Measurements from ENCODE around the gene ACTL7B.
"Not testable (repeated sequence)": the region's sequence is repeated elsewhere in the genome, so short reads cannot be mapped to it uniquely, and the experiment has no call there.

The ACTL7B gene

DNA sequence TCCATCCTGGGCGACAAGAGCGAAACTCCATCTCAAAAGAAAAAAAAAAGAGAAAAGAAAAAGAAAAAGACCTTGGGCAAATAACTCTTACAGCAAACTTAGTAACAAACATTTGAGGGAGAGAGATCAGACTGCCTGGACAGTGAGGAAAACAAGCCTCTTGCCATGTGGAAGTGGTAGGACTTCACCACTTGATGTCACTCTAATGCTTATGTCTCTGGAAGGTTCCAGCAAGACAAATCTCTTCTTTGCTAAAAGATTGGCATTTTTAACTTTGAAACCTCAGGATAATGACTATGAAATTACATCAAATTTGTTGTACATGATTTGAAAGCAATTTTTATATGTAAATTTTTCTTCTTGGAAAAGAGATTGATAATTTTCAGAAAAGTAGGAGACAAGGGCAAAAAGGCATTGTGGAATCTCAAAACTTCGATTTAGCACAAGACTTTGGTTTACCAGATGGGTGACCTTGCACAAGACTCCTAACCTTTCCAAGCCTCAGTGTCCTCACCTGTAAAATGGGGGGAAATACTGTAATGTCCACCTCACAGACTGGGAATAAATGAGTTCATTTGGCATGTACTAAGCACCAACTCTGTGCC lies 5.4 kb downstream of the ACTL7B start:
- DNase-seq (ENCODE audit: low read depth, low spot score): no peak
- H3K4me3 ChIP-seq (ENCODE audit: low read length): no peak overlapping the region

- not testable (repeated sequence) for H3K4me3 ChIP-seq (ENCODE audit: low read length); DNase-seq (ENCODE audit: low read depth, low spot score)
These were observed 7.5 kb downstream of the ACTL7B start for GRCh38 chr9:108848296-108848695.

- H3K4me3 ChIP-seq (ENCODE audit: low read length): no peak overlapping the region
- DNase-seq (ENCODE audit: low read depth, low spot score): no peak
These were observed 9.8 kb downstream of the ACTL7B start for GRCh38 chr9:108845947-108846346.

DNA sequence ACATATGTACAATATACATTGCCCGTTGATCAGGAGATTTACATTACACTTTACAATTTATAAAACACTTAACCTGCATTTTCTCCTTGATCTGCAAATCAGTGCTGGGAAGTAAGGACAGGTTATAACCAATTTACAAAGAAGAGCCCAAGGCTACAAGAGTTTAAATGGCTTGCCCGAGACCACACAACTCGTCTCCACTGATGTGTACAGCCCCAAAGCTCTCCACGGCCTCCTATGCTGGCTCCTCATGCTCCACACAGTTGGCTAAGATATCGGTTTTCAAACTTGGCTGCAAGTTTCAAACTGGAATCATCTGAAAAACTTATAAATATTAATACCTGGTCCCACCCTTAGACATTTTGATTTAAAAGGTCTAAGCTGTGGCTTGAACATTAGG lies 10.3 kb downstream of the ACTL7B start:
- no peak for DNase-seq (ENCODE audit: low read depth, low spot score)

DNA sequence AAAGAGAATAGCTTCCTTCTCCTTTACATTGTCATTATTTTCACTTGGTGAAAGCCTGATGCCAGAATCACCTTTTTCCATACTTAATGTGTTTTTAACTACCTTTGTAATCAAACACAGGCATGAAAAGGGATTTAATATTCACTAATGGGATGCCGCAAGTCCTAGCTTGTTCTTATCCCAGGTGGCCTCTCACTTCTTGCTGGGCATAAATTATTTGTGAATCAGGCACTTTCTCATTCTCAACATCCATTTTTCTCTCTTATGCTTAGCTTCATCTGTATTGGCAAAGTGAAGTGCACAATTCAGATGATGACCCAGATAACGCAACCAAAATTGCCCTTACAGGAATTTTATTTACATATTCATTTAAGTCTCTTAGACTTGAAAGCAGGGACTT lies 10.9 kb downstream of the ACTL7B start:
- no peak for DNase-seq (ENCODE audit: low read depth, low spot score)
- H3K4me3 ChIP-seq (ENCODE audit: low read length): no peak overlapping the region

More for the DNA sequence above, 10.3 kb downstream of the ACTL7B start:
- H3K4me3 ChIP-seq (ENCODE audit: low read length): no peak overlapping the region

DNA sequence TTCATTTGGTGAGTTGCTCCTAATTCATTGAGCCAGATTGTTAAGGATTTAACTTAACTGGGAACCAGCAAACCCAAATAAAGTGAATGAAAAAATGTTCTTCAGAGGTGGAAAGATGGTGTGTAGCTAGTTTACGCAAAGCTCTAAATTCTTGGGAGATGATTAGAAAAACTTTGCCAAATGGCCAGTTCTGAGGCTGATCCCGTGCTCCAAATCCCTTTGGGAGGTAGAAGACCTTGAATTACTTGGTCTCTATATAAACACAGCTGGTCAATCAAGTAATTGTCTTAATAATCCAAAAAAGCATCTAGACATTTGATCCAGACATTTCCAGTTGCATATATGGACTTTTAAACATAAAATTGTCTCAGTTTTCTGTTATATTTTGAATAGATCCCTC lies 11.4 kb downstream of the ACTL7B start:
- H3K4me3 ChIP-seq (ENCODE audit: low read length): no peak overlapping the region
- no peak for DNase-seq (ENCODE audit: low read depth, low spot score)

DNA sequence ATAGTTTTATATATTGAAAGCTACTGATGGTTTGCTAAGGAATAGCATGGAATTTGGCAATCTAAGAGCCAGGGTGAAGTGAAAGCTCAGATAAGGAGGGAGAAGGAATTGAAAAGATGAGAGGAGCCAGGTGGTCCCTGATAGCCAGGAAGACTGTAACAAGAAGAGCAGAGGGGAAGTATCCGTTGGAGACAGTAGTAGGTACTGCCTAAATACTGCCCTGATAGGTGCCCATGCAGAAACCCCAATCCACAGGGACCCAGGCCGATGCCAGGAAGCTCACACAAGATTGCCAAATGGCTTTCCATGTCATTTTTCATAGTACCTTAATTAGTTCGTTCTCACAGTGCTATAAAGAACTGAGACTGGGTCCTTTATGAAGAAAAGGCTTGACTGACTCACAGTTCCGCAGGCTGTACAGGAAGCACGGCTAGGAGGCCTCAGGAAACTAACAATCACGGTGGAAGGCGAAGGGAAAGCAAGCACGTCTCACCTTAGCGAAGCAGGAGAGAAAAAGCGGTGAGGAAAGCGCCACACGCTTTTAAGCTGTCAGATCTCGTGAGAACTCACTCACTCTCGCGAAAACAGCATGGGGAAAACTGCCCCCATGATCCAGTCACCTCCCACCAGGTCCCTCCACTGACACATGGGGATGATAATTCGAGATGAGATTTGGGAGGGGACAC lies 13.0 kb downstream of the ACTL7B start:
- no peak for DNase-seq (ENCODE audit: low read depth, low spot score)
- H3K4me3 ChIP-seq (ENCODE audit: low read length): no peak overlapping the region

DNA sequence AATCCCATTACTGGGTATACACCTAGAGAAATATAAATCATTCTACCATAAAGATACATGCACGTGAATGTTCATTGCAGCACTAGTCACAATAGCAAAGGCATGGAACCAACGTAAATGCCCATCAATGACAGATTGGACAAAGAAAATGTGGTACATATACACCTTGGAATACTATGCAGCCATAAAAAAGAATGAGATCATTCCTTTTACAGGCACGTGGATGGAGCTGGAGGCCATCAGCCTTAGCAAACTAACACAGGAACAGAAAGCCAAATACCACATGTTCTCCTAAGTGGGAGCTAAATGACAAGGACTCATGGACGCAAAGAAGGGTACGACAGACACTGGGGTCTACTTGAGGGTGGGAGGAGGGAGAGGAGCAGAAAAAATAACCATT lies 16.2 kb downstream of the ACTL7B start:
- DNase-seq (ENCODE audit: low read depth, low spot score); H3K4me3 ChIP-seq (ENCODE audit: low read length): not testable (repeated sequence)

DNA sequence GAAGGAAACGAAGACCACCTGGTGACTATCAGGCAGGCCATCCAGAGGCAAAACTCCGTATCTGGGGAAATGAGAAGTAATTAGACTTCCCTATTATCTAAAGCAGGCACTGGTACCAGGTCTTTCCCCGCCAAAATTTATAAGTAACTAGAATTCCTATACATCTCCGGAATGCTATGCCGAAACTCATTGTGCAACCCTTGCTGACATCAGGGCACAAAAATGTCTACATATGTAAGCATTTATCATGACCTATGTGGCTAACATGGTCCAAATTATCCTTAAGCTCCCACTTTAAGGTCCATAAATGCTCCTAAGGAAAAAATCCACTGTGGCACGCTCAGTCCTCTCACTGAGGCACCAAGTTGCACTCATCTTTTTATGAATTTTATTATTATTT lies 17.8 kb downstream of the ACTL7B start:
- H3K4me3 ChIP-seq (ENCODE audit: low read length): no peak overlapping the region
- no peak for DNase-seq (ENCODE audit: low read depth, low spot score)

DNA sequence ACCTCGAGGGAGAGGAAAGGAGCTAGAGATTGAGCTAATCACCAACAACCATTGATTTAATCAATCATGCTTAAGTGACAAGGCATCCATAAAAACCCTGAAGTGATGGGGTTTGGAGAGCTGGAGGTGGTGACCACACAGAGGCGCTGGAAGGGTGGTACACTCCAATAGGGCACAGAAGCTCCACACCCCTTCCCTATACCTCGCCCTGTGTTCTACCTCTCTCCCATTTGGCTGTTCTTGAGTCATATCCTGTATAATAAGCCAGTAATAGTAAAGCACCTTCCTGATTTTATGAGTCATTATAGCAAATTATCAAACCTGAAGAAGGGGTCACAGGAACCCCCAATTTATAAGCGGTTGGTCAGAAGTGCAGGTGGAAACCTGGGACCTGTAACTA lies 18.3 kb downstream of the ACTL7B start:
- H3K4me3 ChIP-seq (ENCODE audit: low read length): no peak overlapping the region
- DNase-seq (ENCODE audit: low read depth, low spot score): no peak

DNA sequence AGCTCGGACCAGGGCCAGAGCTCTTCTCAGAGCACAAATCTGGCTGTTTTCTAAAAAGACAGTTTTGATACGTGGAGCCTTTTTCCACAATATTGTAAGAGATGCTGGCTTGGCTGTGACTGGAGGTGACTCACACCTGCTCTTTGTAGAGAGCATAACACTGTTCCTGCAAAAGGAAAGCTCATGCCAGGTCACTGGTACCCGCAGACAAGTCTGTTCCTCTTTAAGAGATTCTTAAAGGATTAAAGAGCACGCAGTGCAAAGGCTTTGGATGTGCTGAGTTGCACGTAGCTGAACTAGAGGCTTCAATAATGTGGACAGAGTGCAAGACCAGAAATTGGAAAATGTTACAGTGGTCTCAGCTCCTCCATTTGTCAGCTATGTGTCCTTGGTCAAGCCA lies 19.0 kb downstream of the ACTL7B start:
- no peak overlapping the region for H3K4me3 ChIP-seq (ENCODE audit: low read length)
- DNase-seq (ENCODE audit: low read depth, low spot score): no peak

- H3K4me3 ChIP-seq (ENCODE audit: low read length): no peak overlapping the region
- no peak for DNase-seq (ENCODE audit: low read depth, low spot score)
These were observed 19.5 kb downstream of the ACTL7B start for GRCh38 chr9:108836319-108836718.

DNA sequence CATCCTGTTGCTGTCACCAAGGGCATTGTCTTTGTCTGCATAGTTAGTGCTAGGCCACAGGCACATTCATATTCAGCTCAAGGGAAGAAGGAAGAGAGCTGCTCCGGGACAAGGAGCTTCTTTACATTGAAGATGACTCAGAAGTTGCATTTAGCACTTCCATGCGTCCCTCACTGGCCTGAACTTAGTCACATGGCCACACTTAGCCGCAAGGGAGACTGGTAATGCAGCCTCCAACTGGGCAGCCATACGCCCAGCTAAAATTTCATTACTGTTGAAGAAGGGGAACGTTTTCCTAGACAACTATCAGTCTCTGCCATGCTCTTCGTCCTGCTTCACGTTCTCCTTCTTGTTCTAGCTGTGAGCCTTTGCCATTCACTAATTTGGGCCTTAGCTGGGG lies 20.0 kb downstream of the ACTL7B start:
- no peak for DNase-seq (ENCODE audit: low read depth, low spot score)
- no peak overlapping the region for H3K4me3 ChIP-seq (ENCODE audit: low read length)

DNA sequence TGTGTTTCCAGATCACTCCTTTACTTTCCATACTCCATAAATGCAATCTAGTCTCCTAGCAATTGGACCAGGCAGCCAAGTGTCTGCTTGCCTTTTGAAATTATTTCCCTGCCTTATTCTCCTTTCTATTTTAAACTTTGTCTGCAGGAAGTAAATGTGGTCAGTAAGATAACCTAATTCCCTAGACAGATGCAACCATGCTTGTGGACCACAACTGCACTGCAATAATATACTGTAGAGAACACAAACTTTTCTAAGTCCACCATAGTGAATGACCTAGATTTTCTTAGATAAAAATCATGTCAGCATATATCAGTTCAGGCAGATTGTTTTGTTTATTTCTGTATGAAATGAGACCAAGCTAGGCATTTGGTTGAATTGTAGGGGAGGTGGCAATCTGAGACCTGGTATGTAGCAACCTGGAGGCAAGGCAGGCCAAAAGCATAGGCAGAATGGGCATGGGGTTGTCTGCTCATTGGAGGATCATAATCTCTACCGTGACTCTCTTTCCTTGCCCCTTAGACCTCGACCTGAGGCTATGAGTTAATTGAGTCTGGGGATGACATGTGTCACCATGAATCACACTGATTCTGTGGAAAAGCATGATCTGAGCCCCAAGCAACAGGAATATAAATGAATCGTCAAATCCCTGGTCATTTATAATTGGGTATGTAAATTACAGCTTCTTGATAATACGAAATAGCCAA lies 20.7 kb downstream of the ACTL7B start:
- no peak overlapping the region for H3K4me3 ChIP-seq (ENCODE audit: low read length)

GRCh38 chr9:108832179-108832500 lies 23.6 kb downstream of the ACTL7B start:
- H3K4me3 ChIP-seq (ENCODE audit: low read length): no peak overlapping the region
- DNase-seq (ENCODE audit: low read depth, low spot score): no peak

More for the DNA sequence above, 20.7 kb downstream of the ACTL7B start:
- no peak for DNase-seq (ENCODE audit: low read depth, low spot score)

DNA sequence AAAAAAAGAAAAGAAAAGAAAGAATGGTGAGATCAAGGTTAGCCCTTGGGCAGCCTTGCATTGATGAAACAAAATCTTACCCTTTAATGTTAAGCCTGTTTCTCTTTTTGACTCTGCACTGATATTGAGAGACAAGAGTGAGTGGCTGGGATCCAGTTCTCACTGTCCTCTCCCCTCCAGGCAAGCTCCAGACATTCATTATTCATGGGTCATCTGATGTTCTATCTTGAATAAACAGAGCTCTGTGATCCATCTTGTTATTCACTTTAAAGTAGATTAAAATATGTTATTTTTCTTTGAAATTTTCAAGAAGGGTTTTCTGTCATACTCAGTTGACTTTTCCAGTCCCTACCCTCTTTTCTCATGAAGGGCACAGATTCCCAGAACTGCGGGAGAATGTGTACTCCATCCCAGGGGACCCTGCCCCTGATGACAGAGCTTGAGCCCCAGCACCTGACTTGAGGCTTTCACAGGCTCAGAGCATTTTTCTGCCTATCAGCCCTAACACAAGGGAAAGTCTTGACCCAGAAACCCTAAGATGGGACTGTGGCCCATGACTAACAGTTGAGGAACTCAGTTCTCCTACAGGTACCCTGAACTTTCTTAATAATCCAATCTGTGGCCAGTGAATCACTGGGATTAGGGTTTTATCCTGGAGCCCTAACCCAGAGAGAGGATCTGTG lies 24.1 kb downstream of the ACTL7B start:
- H3K4me3 ChIP-seq (ENCODE audit: low read length): no peak overlapping the region
- no peak for DNase-seq (ENCODE audit: low read depth, low spot score)

DNA sequence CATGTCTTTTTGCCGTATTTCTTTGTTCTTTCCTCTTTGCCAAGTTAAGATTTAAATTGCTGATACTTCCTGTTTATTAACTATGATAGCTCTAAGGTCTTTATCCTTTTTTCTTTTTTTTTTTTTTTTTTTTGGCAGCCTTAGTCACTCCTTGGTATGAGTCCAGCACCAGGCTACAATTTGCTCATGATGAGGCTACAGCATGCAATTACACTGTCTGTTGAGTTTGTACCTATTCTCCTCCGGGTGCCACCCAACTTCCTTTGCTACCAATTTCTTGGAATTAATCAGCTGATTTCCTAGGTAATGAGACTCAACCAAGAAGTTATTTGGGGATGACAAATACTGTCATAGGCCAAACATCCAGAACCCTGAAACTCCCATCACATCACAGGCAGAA lies 25.5 kb downstream of the ACTL7B start:
- no peak overlapping the region for H3K4me3 ChIP-seq (ENCODE audit: low read length)
- no peak for DNase-seq (ENCODE audit: low read depth, low spot score)

DNA sequence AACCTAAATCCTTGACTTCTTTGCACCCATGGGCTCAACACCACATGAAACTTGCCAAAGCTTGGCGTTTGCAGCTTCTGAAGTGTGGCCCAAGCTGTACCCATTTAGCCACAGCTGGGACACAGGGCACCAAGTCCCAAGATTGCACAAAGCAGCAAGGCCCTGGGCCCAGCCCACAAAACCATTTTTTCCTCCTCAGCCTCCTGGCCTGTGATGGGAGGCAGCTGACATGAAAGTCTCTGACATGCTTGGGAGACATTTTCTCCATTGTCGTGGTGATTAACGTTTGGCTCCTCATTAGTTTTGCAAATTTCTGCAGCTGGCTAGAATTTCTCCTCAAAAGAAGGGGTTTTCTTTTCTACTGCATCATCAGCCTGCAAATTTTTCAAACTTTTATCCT lies 32.0 kb downstream of the ACTL7B start:
- DNase-seq (ENCODE audit: low read depth, low spot score): no peak
- no peak overlapping the region for H3K4me3 ChIP-seq (ENCODE audit: low read length)

DNA sequence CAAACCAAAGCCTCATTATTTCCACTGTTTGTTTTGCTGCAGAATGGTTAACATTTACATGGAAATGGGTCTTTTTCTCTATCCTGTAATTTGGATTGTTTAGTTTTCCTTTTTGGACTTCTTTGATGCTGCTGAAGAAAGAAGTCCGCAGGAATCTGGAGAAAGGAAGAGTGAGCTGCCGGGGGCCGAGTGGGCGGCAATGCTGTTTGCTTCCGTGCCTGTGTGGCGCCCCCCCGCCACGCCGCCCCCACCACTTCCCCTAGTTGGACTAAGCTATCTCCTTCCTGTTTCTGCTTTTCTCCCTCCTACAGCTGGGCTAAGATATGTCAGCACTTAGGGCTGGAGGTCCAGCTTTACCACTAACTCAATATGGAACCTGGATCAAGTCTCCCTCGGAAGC lies 39.7 kb downstream of the ACTL7B start:
- no peak for DNase-seq (ENCODE audit: low read depth, low spot score)

GRCh38 chr9:108815156-108815555 lies 40.6 kb downstream of the ACTL7B start:
- H3K4me3 ChIP-seq (ENCODE audit: low read length): no peak overlapping the region
- no peak for DNase-seq (ENCODE audit: low read depth, low spot score)

More for the DNA sequence above, 39.7 kb downstream of the ACTL7B start:
- H3K4me3 ChIP-seq (ENCODE audit: low read length): no peak overlapping the region

All from Jurkat, Clone E6-1 (cell line).